ENCODE results near the gene ZNF554.

Gene ZNF554

GRCh38 chr19:2867025-2867991 is 47.6 kb downstream of the ZNF554 start, which contains the start of gene ZNF556:
Gene ZNF556, plus strand, starts transcription at chr19:2867335. Its CDS starts 87 bp downstream, at chr19:2867422.
- no peak for DNase-seq (ENCODE audit: low read depth)

GRCh38 chr19:2869618-2870017 is 50.0 kb downstream of the ZNF554 start:
- DNase-seq (ENCODE audit: low read depth) = peak; percentile 10

GRCh38 chr19:2872175-2872574 is 52.5 kb downstream of the ZNF554 start:
- peak; percentile 27 for DNase-seq (ENCODE audit: low read depth)

- DNase-seq (ENCODE audit: low read depth) = no peak
Measured at GRCh38 chr19:2877398-2878331, 58.0 kb downstream of the ZNF554 start.

- peak; percentile 17 for DNase-seq (ENCODE audit: low read depth)
Measured at GRCh38 chr19:2883686-2884439, 64.2 kb downstream of the ZNF554 start.

- no peak for DNase-seq (ENCODE audit: low read depth)
Measured at GRCh38 chr19:2885736-2886135, 66.1 kb downstream of the ZNF554 start.

All from EH (cell line).